Skin of body (tissue), 2 donors: ENCODE data around the gene GPR12. TPM values are rescaled to one million over a fixed set of nuclear protein-coding genes. Genes with fewer than 3 reads are reported as not detected.

Experiments
- DNase-seq: peaks from one replicate; lab custom pipeline; 2025; lab: John Stamatoyannopoulos, UW
- total RNA-seq: library from RNA; depleted of rRNA; stranded (reverse); fragments of >200 nt; gene quantifications from one replicate; pipeline ENCODE4 v1.2.3, GENCODE V29; 2014

Gene GPR12, protein sequence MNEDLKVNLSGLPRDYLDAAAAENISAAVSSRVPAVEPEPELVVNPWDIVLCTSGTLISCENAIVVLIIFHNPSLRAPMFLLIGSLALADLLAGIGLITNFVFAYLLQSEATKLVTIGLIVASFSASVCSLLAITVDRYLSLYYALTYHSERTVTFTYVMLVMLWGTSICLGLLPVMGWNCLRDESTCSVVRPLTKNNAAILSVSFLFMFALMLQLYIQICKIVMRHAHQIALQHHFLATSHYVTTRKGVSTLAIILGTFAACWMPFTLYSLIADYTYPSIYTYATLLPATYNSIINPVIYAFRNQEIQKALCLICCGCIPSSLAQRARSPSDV
- 0.69 TPM for total RNA-seq

DNA sequence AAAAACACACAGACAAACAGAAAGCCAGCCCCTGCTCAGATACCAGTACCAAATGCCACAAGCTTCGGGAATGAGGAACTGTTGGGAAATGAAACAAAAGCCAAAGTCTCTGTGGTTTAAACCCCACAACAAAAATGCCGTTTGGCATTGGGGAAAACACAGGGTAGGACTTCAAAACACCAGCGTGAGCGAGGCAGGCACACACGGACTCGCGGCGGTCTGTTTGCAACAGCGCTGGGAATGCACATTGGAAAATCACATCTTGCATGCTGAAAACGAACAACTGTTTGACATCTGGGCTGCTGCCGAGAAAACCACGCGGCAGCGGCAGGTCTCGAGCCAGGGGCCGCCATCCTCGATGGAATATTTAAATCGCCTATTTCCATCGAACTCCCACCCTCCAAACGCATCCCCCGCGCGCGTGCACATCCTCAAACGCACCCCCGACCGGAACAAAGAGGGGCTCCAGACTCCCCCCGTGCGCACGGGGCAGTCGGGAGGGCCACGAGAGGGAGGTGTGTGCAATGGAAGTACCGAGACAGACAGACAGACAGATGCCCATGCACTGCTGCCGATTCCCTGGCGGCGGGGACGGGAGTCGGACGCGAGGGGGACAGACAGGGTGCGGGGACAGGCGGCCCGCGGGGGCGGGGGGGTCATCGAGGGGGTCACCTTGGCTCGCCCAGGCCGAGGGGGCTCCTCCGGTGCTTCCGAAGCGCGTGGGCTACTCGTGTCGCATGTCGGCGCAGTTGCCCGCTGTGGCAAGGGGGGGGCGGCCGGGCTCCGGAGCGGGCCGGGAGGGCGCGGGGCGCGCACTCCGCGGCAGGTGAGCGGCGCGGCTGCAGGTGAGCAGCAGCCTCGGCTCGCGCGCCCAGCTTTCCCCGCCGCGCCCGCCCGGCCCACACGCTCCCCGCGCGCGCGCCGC is at the start of gene GPR12:
Gene GPR12 (minus strand): TSS at position 880 of the 925 bp plus-strand sequence. CDS start 959 bp downstream, outside the sequence.
- DNase-seq = no peak

DNA sequence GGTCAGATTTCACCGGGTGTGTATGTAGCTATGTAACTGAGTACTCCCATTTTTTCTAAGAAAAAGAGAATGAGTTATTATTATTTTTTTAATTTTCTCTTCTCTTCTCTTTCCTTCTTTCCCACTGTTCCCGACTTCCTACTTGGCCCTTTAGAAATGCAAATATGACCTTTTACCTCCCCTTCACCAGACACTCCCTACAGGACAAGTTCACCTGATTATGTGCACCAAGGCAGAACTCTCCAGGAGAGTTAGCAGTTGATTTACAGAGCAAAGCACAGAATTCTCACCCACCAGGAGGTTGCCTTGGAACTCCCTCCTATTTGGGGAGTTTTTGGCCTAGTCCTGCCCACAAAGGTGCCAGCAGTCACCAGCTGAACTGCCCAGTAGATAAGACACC is 49.5 kb upstream of the GPR12 start:
- DNase-seq = no peak

DNA sequence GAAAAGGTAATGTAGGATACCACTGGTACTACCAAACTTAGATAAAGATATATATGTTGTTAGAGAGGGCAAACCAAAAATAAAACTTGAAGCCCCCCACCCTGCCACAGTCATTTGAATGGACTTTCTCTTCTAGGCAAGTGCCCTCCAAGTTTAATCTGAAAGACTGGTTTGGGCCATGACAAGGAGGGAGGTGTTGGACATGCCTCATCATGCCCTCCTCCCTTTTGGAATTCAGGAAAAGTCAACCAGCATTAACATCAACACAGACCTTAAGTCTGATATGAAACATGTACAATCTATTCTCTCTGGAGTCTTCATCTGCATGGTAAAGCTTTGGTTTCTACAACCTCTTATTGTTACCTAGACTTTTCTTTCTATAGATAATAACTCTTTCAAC is 46.3 kb upstream of the GPR12 start:
- DNase-seq = no peak

DNA sequence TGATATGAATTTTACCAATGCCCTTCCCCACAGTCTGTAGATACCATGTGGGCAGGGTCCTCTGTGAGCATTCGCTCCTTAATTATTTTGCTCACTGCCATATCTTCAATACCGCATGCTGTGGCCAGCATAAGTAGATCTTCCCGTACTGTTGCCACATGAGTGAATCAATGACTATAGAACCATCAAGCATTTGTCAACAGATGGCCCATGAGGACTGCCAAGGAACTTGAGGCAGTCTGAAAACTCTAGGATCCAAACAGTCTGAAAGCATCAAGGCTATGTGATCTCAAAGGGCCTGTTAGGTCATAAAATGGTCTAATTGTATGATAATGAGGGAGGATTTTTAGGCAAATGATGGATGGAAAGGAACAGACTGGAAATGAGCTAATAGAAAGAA is 27.4 kb upstream of the GPR12 start:
- no peak for DNase-seq

DNA sequence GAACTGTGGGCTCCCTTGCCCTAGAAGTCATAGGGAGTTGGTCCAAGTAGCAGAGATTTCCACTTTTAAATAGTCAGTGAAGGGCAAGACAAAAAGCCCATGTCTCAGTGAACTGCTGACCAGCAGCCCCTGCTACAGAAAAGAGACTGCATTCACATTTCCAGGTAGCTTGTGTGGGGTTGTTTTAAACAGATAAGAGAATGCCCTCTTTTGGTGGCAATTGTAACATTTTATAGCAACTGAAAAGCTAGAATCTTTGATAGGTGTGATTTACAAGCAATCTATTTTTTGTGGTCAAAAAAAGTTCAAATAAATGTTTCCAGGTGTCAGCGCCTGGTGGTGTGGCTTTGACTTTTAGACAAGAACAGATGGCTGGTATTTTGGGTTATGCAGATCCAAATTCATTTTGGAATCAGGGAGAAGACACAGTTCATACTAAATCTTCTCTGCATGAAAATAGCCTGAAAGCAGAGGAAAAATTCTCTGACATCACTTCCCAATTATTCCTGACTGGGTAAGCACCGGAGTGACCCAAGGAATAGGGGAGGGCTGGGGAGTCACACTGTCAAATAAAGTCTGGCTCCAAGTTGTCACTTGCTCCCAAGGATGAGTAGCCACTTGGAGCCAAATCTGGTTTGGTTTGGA is 26.2 kb upstream of the GPR12 start:
- DNase-seq = no peak

DNA sequence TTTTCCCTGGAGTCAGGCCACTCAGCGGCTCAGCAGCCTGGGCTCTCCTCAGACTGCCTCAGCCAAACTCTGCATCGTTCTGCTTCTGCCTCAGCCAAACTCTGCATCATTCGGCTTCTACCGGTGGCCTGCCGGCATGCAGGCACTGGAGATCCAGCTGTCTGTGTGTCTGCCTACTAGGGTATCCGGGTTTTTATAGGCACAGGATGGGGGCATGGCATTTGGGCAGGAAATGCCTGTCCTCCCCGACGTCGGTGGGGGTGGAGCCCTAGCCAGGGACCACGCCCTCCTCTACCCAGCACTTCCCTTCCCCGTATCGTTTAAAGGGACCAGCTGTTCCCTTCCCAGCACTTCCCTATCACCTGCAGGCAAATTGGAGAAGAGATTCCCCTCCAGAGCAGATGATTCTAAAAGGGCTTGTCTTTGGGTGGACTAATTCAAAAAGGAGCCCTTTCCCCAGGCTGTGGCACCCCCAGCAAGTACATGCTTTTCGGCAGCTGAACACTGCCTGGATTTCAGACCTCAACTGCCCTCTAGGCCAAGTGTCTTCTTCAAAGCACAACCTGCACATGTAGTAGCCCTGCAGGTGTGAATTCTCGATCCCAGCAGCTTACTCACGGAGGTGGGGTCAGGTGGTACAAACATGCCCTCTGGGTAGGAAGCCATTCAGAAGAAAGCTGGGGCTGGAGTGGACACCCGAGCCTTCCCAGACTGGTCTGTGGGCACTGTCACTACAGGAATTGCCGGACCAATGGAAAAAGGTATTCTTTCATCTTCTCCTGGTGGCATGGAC is 25.4 kb upstream of the GPR12 start:
- DNase-seq = no peak

DNA sequence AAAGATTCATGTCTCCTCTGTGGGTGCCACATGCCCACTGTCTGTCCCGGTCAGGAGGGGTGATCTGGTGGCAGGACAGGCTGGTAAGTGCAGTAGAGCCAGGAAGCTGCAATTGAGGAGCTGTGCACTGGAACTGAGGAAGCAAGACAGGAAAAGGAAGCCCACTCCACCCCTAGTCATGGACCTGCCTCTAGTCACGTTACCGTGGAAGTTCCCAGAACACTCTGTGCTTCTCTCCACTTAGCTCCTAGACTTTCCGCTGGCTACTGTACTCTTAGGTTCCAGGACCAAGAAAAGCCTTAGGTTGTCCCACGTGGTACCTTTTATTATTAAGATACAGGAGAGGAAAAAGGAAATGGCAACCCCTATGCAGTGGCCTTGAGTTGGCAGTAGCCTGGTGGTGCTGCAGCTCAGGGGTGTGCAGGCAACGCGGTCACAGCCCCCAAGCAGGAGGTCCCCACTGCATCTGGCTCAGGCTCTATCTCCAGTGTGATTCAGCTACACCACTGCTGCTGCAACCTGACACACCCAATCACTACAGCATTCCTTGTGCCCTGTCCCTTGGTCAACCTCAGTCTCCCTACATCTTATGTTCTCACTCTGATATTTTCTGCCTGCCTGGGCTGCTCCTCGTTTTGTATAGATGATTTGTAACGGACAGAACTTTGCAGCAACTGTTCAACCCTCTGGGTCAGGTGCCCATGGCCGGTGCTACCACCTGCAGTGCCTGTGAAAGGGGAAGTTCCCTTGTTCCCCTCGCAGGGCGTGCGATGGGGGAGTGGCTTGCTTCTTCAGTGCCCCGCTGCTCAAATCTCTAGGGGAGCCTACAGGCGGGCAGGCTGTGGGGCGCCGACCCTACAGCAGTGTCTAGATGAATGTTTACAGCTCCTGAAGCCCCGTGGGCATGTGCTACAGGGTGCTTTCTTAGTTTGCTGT is 24.4 kb upstream of the GPR12 start:
- DNase-seq = no peak

DNA sequence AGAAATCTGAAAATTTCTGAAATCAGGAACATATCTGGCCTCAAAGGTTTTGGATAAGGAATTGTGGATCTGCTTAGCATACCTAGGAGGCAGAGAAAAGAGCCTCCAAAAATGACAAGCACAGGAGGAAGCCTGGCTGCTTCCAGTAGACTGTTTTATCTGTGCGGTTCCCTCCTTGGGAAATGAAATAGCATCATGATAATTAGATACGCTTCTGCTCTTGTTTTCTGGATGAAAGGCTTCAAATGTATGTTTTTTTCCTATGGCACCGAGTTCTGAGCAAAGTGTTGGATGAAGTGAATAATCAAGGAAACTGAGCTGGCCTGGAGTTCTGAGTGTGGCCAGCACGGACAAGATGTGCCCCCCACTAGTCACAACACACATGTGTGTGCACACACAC is 19.8 kb upstream of the GPR12 start:
- DNase-seq = no peak

DNA sequence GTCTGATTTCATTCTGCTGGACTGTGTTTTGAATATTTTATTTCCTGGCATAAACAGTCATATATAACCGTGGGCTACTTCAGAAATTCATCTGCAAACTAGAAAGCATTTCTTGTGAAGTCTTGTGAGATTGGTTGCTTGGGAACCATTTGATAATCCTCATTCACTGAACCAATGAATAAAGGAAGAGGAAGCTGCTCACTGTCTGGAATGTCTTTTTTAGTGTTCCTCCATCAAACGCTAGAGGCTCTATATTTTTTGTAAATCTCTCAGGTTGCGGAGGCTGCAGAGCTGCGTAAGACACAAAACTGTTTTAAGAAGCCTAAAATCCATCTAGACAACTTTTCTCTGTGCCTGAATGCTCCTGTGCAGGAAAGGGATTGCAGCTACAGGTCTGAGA is 18.7 kb upstream of the GPR12 start:
- no peak for DNase-seq

DNA sequence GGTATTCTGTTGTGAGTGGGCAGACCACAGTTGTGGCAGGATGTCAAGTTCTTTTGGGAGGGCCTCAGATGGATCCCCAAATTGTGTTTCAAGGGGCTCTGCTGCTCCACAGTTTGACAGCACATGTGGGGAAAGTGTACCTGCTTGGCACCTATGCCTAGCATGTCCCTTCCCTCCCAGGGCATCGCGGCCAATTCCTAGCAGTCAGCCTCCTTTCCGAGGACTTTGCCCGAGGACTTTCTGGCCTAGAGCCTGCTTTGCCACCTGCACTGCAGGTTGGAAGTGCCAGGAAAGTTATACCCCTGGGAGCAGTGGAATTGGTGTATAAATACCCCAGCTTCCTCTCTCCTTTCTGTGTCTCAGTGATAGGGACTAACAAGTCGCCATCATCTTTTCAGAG is 11.9 kb upstream of the GPR12 start:
- no peak for DNase-seq

DNA sequence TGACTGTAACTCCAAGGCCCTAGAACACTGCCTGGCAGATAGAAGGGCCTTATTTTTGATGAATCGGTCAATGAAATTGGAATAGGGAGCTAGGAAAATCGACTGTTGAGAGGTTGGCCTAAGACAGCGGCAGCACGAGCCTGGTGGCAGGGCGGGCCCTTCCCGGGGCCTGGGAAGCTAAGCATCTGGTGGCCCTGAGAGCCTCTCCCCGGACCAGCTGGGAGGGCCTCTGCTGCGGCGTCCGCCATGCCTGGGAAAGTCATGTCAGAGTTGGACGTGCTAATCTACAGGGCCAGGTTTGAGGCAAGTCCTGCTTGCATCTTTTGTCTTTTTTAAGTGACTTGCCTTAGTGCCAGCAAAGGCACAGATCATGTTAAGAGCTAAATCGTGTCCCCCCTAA is 11.2 kb upstream of the GPR12 start:
- DNase-seq = no peak

DNA sequence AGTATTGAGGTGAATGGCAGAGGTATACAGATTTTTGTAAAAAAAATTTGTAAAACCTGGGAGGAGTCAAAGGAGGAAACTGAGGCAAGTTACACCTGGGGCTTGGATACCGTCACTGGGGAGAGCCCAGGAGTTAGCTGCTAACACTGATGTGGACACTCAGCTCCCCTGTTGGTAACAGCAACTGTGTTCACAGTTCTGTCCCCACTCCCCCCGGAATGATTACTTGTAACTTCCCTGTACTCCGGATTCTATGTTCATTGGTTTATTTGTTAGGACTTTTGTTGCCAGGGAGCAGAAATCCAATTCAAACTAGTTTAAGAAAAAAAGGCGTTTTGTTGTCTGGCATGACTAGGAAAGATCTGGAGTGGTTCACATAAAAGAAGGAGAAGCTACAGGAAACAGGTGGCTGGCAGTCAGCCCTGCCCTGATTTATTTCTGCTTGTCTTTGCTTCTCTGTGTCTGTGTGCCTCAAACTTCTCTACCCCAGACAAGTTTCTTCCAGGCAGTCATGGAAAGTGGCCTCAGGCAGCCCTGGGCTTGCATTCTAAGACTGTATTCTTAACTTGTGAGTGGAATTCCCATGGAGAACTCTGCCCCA is 2.3 kb upstream of the GPR12 start:
- no peak for DNase-seq

DNA sequence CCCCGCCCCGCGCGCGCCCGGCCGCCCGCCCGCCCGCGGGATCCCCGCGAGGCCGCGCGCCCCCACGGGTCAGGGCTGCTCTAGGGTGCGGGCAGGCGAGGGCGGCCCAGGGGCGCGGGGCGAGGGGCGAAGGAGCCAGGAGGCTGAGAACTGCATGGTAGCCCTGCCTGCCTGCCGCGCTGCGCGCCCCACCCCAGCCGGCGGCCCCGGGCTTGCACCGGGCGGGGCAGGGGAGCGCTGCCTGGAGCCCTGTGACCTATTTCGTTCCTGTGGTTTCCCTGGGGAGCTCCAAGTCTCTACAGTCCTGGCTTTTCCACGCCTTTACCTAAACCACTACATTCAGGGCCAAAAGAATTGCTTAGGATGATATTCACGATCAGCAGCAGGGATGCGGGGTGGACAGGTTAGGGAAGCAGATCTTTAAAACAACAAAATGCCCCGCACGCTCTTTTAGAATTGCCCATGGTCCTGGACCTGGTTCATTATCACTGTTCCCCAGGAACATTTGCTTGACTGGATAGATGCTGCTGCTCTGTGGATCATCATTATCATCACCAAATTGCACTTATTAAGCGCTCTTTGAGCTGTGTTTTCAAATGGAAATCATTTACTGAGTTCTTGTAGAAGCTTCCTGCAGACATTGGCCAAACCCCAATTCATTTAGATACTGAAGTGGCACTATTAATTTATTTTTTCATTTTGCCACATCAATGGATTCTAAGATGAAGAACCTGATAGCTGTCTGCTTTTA is 421 bp upstream of the GPR12 start:
- DNase-seq = no peak

DNA sequence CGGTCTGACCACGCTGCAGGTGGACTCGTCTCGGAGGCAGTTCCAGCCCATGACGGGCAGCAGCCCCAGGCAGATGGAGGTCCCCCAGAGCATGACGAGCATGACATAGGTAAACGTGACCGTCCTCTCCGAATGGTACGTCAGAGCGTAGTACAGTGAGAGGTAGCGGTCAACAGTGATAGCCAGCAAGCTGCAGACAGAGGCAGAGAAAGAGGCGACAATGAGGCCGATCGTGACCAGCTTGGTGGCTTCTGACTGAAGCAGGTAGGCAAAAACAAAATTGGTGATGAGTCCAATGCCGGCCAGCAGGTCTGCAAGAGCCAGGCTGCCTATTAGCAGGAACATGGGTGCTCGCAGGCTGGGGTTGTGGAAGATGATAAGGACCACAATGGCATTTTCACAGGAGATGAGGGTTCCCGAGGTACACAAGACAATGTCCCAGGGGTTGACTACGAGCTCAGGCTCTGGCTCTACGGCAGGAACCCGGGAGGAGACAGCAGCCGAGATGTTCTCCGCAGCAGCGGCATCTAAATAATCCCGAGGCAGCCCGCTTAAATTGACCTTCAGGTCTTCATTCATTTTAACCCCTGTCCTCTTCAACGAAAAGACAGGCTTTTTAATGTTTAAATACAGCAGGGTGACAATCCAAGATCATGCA is 1.2 kb downstream of the GPR12 start:
- DNase-seq = no peak

DNA sequence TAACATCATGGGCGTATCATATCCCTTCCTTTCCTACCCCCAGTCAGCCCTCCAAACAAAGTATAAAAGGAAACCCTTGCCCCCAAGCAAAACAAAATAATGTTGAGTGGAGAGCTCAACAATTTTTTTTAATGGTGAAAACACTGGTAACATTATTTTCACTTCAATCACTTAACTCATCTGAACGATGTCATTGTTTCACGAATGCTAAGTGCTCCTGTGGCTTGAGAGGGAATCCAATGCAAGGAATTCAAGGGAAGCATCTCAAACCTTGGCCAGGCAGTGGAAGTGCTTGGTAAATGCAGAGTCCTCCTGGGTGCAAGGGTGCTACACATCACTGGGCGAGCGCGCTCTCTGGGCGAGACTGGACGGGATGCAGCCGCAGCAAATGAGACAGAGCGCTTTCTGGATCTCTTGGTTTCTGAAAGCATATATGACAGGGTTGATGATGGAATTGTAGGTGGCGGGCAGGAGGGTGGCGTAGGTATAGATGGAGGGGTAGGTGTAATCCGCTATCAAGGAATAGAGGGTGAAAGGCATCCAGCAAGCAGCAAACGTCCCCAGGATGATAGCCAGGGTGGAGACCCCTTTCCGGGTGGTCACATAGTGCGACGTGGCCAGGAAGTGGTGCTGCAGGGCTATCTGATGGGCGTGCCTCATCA is 2.0 kb downstream of the GPR12 start:
- DNase-seq = no peak

DNA sequence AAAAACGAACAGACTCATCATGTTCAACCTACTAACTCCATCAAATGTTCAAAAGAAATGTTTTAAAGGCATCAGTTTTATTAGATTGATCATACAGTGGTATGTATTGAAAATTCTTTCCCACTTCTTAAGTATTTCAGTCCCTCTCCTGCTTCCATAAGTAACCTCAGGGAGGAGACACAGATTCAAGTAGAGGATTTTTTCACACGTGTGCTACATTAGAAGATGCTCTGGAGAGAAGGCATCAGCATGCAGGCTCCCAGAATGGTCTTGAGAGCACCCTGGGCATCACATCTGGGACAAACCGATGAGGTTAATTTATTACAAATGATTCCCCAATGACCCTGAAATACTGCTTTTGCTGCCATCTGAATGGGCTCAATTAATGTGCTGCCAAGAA is 3.6 kb downstream of the GPR12 start:
- DNase-seq = no peak

DNA sequence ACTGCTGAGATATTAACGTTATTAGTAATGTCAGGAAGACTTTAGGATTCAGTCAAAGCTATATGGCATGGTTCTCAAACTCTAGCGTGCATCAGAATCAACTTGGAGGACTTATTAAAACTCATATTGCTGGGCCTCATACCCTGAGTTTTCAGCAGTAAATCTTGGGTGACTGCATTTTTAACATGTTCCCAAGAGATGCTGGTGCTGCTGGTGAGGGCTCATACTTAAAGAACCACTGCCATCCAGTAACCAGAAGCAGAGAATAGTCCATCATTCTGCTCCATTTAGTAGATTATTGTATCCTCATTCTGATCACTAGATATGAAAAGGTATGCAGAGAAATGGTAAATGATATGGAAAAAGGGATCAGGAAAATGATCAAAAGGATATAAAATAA is 7.9 kb downstream of the GPR12 start:
- DNase-seq = no peak

DNA sequence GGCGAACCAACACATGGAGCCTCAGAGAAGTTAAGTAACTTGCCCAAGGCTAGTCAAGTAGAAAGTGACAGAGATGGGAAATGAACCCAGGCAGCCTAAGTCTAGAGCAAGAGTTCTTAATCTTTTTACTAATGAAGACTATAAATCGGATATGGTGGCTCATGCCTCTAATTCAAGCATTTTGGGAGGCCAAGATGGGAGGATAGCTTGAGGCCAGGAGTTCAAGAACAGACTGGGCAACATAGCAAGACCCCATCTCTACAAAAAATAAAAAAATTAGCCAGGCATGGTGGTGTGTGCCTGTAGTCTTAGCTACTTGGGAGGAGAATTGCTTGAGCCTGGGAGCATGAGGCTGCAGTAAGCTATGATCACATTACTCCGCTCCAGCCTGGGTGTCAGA is 10.7 kb downstream of the GPR12 start:
- no peak for DNase-seq
